GM23338 (cell line): Measurements from ENCODE around the gene MACROD1. TPM values are rescaled to one million over a fixed set of nuclear protein-coding genes. Genes with fewer than 3 reads are reported as not detected.

Experiments used
- ATAC-seq: fragments of 200-7000 bp; cut with Tn5 transposase; 3 replicates; pipeline ENCODE4 v1.9.1; 2020
- DNase-seq: peaks from one replicate; pipeline ENCODE4 v3.0.0-alpha.2; 2015; ENCODE audit warnings: low spot score
- H2AFZ ChIP-seq: fragments of 200-600 bp; sonication (generic); 2 replicates; pipeline ENCODE4 v1.8.0; 2016; ENCODE audit warnings: antibody characterized with exemption, mild to moderate bottlenecking, moderate library complexity
- H3F3A ChIP-seq: fragments of 200-600 bp; sonication (generic); replicated peaks from 2 replicates; pipeline ENCODE4 v1.8.0; 2017; ENCODE audit warnings: antibody characterized with exemption, mixed run types, low read depth
- H3K27ac ChIP-seq: fragments of 200-600 bp; sonication (generic); 2 replicates; pipeline ENCODE4 v1.6.1; 2016; ENCODE audit warnings: low read depth
- H3K27me3 ChIP-seq: fragments of 200-600 bp; sonication (generic); 2 replicates; pipeline ENCODE4 v1.8.0; 2016; ENCODE audit warnings: mild to moderate bottlenecking, mixed run types, moderate library complexity; ENCODE audit not compliant: insufficient read depth
- H3K36me3 ChIP-seq: fragments of 200-600 bp; sonication (generic); 2 replicates; pipeline ENCODE4 v1.8.0; 2016; ENCODE audit warnings: mild to moderate bottlenecking; ENCODE audit not compliant: insufficient read depth
- H3K4me1 ChIP-seq: fragments of 200-600 bp; sonication (generic); 2 replicates; pipeline ENCODE4 v1.8.0; 2016; ENCODE audit warnings: mild to moderate bottlenecking, moderate library complexity; ENCODE audit not compliant: insufficient read depth
- H3K4me2 ChIP-seq: fragments of 200-600 bp; sonication (generic); 2 replicates; pipeline ENCODE4 v1.7.1; 2017; ENCODE audit warnings: mixed run types
- H3K4me3 ChIP-seq: fragments of 200-600 bp; sonication (generic); 2 replicates; pipeline ENCODE4 v1.6.1; 2016; ENCODE audit warnings: mixed run types
- H3K79me2 ChIP-seq: fragments of 200-600 bp; sonication (generic); replicated peaks from 2 replicates; pipeline ENCODE4 v1.8.0; 2017; ENCODE audit warnings: mild to moderate bottlenecking; ENCODE audit not compliant: insufficient read depth
- H3K9me2 ChIP-seq: fragments of 200-600 bp; sonication (generic); 2 replicates; pipeline ENCODE4 v1.8.0; 2017; ENCODE audit not compliant: insufficient read depth
- H4K20me1 ChIP-seq: fragments of 200-600 bp; sonication (generic); replicated peaks from 2 replicates; pipeline ENCODE4 v1.8.0; 2017; ENCODE audit warnings: mild to moderate bottlenecking; ENCODE audit not compliant: insufficient read depth
- H3K27ac Mint-ChIP-seq: 2 replicates; pipeline ENCODE4 v1.8.0; 2020; ENCODE audit warnings: inconsistent platforms, mild to moderate bottlenecking, moderate library complexity, mixed read lengths
- H3K27me3 Mint-ChIP-seq: 3 replicates; pipeline ENCODE4 v1.8.0; 2022; ENCODE audit warnings: low read depth, mild to moderate bottlenecking, moderate library complexity, mixed read lengths, inconsistent platforms; ENCODE audit not compliant: insufficient read depth, poor library complexity
- H3K36me3 Mint-ChIP-seq: 3 replicates; pipeline ENCODE4 v1.8.0; 2021; ENCODE audit warnings: low read depth, mild to moderate bottlenecking, inconsistent platforms, moderate library complexity, mixed read lengths
- H3K4me1 Mint-ChIP-seq: 3 replicates; pipeline ENCODE4 v1.8.0; 2020; ENCODE audit warnings: mild to moderate bottlenecking, inconsistent platforms, mixed read lengths
- H3K4me3 Mint-ChIP-seq: 3 replicates; pipeline ENCODE4 v1.8.0; 2021; ENCODE audit warnings: moderate library complexity, mild to moderate bottlenecking, inconsistent platforms, mixed read lengths
- H3K9me3 Mint-ChIP-seq: 3 replicates; pipeline ENCODE4 v1.8.0; 2020; ENCODE audit warnings: moderate library complexity, mild to moderate bottlenecking, inconsistent platforms, mixed read lengths
- CREB1 ChIP-seq: fragments of 250-450 bp; sonication (Bioruptor Pico); IDR thresholded peaks from 2 replicates; pipeline ENCODE4 v1.5.0; 2020; ENCODE audit warnings: low read depth, mild to moderate bottlenecking, moderate library complexity
- EZH2 ChIP-seq: fragments of 200-600 bp; sonication (generic); IDR thresholded peaks from one replicate; pipeline ENCODE4 v1.8.0; 2017; ENCODE audit warnings: antibody characterized with exemption, mild to moderate bottlenecking, low read depth; ENCODE audit not compliant: unreplicated experiment
- EZH2phosphoT487 ChIP-seq: fragments of 200-600 bp; sonication (generic); IDR thresholded peaks from one replicate; pipeline ENCODE4 v1.8.1; 2018; ENCODE audit warnings: antibody characterized with exemption; ENCODE audit not compliant: unreplicated experiment
- JUNB ChIP-seq: IDR thresholded peaks from one replicate; pipeline ENCODE4 v1.6.1; 2016; ENCODE audit warnings: antibody characterized with exemption; ENCODE audit not compliant: unreplicated experiment
- NANOG ChIP-seq: IDR thresholded peaks from 2 replicates; pipeline ENCODE4 v1.6.1; 2016; ENCODE audit warnings: antibody characterized with exemption, borderline replicate concordance
- POLR2AphosphoS5 ChIP-seq: IDR thresholded peaks from 2 replicates; pipeline ENCODE4 v1.6.1; 2016; ENCODE audit warnings: antibody characterized with exemption, low read depth
- STAT1 ChIP-seq: IDR thresholded peaks from one replicate; pipeline ENCODE4 v1.6.1; 2016; ENCODE audit warnings: antibody characterized with exemption; ENCODE audit not compliant: unreplicated experiment
- ZNF114 ChIP-seq: fragments of 250-450 bp; sonication (Bioruptor Pico); IDR thresholded peaks from 2 replicates; pipeline ENCODE4 v1.5.0; 2020; ENCODE audit warnings: mild to moderate bottlenecking, moderate library complexity
- ZNF331 ChIP-seq: fragments of 250-450 bp; sonication (Bioruptor Pico); IDR thresholded peaks from 2 replicates; pipeline ENCODE4 v1.5.0; 2020; ENCODE audit warnings: low read depth, mild to moderate bottlenecking, moderate library complexity
- polyA plus RNA-seq: library from polyadenylated mRNA; unstranded; fragments of >200 nt; fragmentation: Nextera tagmentation; extraction: Ambion mirVana; gene quantifications from 2 replicates; pipeline ENCODE4 v1.2.1, GENCODE V29; 2016
- total RNA-seq: library from RNA; depleted of rRNA; stranded (reverse); fragments of >200 nt; shearing (Covaris generic); gene quantifications from 2 replicates; pipeline ENCODE4 v1.2.3, GENCODE V29; 2014
- TF ChIP-seq, protein P1 (sequence below), 2 experiments: fragments of 200-600 bp in 1 of 2; sonication (generic) in 1 of 2; conservative IDR thresholded peaks; 2 replicates each; pipeline versions ENCODE4 v1.5.1 to v1.6.1; 2016 to 2017; ENCODE audit warnings: antibody characterized with exemption in 2 of 2, low read depth in 2 of 2, mild to moderate bottlenecking in 2 of 2, moderate library complexity in 1 of 2
- TF ChIP-seq, protein P2 (sequence below): fragments of 250-450 bp; sonication (Bioruptor Pico); IDR thresholded peaks from 2 replicates; pipeline ENCODE4 v1.5.0; 2020; ENCODE audit warnings: mild to moderate bottlenecking, moderate library complexity
- TF ChIP-seq, protein P3 (sequence below): IDR thresholded peaks from one replicate; pipeline ENCODE4 v1.6.1; 2018; ENCODE audit warnings: antibody characterized with exemption; ENCODE audit not compliant: unreplicated experiment
- TF ChIP-seq, protein P4 (sequence below): IDR thresholded peaks from 2 replicates; pipeline ENCODE4 v1.6.1; 2016; ENCODE audit warnings: antibody characterized with exemption

MACROD1 gene
- total and polyA plus RNA-seq, 2 experiments from 2014 or later, result 33.0 to 51.6 TPM

DNA sequence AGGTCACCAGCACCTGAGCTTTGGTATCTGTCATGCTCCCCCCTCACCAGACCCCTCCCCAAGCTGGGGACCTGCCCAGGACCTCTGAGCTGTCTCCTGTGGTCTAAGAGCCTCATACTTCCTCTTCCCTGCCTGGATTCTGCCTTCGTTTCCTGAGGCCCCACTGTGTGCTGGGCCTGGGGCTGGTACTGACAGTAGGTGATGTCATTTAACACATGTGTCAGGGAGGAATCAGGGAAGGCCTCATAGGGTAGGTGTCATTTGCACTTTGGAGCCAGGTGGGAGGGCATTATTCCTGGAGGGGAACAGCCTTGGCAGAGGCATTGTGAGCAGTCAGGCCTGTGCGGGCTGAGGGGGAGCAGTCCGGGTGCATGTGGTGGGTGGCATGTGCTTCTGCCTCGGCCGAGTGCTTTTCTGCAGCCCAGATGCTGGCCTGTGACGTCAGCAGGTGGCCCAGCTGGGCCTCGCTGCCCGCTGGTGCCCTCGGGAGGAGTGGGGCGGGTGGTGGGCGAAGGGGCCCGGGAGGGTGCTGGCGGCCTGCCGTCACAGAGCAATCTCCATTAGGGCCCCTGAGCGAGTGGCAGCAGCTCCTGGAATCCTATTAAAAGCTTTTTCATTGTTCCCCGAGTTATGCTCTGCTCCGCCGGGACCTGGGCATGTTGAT lies 121.1 kb downstream of the MACROD1 start (continued):
- TF ChIP-seq, protein P1, sequence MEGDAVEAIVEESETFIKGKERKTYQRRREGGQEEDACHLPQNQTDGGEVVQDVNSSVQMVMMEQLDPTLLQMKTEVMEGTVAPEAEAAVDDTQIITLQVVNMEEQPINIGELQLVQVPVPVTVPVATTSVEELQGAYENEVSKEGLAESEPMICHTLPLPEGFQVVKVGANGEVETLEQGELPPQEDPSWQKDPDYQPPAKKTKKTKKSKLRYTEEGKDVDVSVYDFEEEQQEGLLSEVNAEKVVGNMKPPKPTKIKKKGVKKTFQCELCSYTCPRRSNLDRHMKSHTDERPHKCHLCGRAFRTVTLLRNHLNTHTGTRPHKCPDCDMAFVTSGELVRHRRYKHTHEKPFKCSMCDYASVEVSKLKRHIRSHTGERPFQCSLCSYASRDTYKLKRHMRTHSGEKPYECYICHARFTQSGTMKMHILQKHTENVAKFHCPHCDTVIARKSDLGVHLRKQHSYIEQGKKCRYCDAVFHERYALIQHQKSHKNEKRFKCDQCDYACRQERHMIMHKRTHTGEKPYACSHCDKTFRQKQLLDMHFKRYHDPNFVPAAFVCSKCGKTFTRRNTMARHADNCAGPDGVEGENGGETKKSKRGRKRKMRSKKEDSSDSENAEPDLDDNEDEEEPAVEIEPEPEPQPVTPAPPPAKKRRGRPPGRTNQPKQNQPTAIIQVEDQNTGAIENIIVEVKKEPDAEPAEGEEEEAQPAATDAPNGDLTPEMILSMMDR (conservative IDR thresholded peaks at IDR 0.05; ENCODE audit: low read depth in 2 of 2), result no peak

DNA sequence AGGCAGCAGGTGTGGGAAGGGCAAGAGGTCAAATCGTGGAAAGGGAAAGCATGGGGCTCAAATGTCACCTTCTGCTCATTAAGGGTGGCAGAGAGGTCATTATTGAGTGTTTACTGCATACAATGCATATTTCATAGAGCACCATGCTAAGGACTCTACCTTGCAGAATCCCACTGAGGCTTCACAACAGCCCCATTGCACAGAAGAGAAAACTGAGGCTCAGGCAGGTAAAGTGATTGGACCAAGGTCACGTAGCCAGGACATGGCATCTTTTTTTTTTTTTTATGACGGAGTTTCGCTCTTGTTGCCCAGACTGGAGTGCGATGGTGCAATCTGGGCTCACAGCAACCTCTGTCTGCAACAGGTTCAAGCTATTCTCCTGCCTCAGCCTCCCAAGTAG lies 122.4 kb downstream of the MACROD1 start:
- DNase-seq (no peak), ATAC-seq (no peak)
- Mint-ChIP-seq H3K4me3 (no peak overlapping the region; the same call in 2 of the 3 replicates), H3K27ac (no peak overlapping the region), H3K9me3 (no peaks in the 10 kb centered on the region), H3K36me3 (no peaks in the 10 kb centered on the region), H3K27me3 (peaks cover 67% of the 10 kb centered on the region), H3K4me1 (peaks cover 12% of the 10 kb centered on the region)
- no peak overlapping the region for H3K4me3 ChIP-seq
- H3K9me2 ChIP-seq, result no peaks in the 10 kb centered on the region
- peaks cover 98% of the 10 kb centered on the region for H3K27me3 ChIP-seq
- peaks cover 8% of the 10 kb centered on the region; the same call in 1 of the 2 replicates for H4K20me1 ChIP-seq
- no peaks in the 10 kb centered on the region for H3K79me2 ChIP-seq
- no peaks in the 10 kb centered on the region for H3K36me3 ChIP-seq
- peaks cover 5% of the 10 kb centered on the region; the same call in 1 of the 2 replicates for H3K4me1 ChIP-seq
- H3K27ac ChIP-seq, result no peak overlapping the region
- H3F3A ChIP-seq, result no peaks in the 10 kb centered on the region
- no peak overlapping the region for H2AFZ ChIP-seq
- H3K4me2 ChIP-seq, result no peak overlapping the region
- TF ChIP-seq, protein P2, sequence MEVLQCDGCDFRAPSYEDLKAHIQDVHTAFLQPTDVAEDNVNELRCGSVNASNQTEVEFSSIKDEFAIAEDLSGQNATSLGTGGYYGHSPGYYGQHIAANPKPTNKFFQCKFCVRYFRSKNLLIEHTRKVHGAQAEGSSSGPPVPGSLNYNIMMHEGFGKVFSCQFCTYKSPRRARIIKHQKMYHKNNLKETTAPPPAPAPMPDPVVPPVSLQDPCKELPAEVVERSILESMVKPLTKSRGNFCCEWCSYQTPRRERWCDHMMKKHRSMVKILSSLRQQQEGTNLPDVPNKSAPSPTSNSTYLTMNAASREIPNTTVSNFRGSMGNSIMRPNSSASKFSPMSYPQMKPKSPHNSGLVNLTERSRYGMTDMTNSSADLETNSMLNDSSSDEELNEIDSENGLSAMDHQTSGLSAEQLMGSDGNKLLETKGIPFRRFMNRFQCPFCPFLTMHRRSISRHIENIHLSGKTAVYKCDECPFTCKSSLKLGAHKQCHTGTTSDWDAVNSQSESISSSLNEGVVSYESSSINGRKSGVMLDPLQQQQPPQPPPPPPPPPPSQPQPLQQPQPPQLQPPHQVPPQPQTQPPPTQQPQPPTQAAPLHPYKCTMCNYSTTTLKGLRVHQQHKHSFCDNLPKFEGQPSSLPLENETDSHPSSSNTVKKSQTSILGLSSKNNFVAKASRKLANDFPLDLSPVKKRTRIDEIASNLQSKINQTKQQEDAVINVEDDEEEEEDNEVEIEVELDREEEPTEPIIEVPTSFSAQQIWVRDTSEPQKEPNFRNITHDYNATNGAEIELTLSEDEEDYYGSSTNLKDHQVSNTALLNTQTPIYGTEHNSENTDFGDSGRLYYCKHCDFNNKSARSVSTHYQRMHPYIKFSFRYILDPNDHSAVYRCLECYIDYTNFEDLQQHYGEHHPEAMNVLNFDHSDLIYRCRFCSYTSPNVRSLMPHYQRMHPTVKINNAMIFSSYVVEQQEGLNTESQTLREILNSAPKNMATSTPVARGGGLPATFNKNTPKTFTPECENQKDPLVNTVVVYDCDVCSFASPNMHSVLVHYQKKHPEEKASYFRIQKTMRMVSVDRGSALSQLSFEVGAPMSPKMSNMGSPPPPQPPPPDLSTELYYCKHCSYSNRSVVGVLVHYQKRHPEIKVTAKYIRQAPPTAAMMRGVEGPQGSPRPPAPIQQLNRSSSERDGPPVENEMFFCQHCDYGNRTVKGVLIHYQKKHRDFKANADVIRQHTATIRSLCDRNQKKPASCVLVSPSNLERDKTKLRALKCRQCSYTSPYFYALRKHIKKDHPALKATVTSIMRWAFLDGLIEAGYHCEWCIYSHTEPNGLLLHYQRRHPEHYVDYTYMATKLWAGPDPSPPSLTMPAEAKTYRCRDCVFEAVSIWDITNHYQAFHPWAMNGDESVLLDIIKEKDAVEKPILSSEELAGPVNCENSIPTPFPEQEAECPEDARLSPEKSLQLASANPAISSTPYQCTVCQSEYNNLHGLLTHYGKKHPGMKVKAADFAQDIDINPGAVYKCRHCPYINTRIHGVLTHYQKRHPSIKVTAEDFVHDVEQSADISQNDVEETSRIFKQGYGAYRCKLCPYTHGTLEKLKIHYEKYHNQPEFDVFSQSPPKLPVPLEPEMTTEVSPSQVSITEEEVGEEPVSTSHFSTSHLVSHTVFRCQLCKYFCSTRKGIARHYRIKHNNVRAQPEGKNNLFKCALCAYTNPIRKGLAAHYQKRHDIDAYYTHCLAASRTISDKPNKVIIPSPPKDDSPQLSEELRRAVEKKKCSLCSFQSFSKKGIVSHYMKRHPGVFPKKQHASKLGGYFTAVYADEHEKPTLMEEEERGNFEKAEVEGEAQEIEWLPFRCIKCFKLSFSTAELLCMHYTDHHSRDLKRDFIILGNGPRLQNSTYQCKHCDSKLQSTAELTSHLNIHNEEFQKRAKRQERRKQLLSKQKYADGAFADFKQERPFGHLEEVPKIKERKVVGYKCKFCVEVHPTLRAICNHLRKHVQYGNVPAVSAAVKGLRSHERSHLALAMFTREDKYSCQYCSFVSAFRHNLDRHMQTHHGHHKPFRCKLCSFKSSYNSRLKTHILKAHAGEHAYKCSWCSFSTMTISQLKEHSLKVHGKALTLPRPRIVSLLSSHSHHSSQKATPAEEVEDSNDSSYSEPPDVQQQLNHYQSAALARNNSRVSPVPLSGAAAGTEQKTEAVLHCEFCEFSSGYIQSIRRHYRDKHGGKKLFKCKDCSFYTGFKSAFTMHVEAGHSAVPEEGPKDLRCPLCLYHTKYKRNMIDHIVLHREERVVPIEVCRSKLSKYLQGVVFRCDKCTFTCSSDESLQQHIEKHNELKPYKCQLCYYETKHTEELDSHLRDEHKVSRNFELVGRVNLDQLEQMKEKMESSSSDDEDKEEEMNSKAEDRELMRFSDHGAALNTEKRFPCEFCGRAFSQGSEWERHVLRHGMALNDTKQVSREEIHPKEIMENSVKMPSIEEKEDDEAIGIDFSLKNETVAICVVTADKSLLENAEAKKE (CRISPR knock-in tag), result no peak
- TF ChIP-seq, protein P3, sequence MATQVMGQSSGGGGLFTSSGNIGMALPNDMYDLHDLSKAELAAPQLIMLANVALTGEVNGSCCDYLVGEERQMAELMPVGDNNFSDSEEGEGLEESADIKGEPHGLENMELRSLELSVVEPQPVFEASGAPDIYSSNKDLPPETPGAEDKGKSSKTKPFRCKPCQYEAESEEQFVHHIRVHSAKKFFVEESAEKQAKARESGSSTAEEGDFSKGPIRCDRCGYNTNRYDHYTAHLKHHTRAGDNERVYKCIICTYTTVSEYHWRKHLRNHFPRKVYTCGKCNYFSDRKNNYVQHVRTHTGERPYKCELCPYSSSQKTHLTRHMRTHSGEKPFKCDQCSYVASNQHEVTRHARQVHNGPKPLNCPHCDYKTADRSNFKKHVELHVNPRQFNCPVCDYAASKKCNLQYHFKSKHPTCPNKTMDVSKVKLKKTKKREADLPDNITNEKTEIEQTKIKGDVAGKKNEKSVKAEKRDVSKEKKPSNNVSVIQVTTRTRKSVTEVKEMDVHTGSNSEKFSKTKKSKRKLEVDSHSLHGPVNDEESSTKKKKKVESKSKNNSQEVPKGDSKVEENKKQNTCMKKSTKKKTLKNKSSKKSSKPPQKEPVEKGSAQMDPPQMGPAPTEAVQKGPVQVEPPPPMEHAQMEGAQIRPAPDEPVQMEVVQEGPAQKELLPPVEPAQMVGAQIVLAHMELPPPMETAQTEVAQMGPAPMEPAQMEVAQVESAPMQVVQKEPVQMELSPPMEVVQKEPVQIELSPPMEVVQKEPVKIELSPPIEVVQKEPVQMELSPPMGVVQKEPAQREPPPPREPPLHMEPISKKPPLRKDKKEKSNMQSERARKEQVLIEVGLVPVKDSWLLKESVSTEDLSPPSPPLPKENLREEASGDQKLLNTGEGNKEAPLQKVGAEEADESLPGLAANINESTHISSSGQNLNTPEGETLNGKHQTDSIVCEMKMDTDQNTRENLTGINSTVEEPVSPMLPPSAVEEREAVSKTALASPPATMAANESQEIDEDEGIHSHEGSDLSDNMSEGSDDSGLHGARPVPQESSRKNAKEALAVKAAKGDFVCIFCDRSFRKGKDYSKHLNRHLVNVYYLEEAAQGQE, result no peak
- TF ChIP-seq POLR2AphosphoS5, result no peak
- TF ChIP-seq NANOG, result no peak
- TF ChIP-seq CREB1, result no peak
- TF ChIP-seq ZNF331 (CRISPR knock-in tag), result no peak
- TF ChIP-seq, protein P4, sequence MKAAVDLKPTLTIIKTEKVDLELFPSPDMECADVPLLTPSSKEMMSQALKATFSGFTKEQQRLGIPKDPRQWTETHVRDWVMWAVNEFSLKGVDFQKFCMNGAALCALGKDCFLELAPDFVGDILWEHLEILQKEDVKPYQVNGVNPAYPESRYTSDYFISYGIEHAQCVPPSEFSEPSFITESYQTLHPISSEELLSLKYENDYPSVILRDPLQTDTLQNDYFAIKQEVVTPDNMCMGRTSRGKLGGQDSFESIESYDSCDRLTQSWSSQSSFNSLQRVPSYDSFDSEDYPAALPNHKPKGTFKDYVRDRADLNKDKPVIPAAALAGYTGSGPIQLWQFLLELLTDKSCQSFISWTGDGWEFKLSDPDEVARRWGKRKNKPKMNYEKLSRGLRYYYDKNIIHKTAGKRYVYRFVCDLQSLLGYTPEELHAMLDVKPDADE, result no peak
- TF ChIP-seq JUNB, result no peak
- TF ChIP-seq STAT1, result no peak
- no peak for TF ChIP-seq EZH2
- TF ChIP-seq ZNF114 (CRISPR knock-in tag), result no peak
- no peak for TF ChIP-seq EZH2phosphoT487
